NOMO-1 treated with dmso at 0.1 percent for 144 hours (cell line): ENCODE data around the gene TBC1D9.

Experiments
- DNase-seq: peaks from one replicate; lab custom pipeline; 2025; ENCODE audit not compliant: unreplicated experiment; lab: John Stamatoyannopoulos, UW

Gene TBC1D9

DNA sequence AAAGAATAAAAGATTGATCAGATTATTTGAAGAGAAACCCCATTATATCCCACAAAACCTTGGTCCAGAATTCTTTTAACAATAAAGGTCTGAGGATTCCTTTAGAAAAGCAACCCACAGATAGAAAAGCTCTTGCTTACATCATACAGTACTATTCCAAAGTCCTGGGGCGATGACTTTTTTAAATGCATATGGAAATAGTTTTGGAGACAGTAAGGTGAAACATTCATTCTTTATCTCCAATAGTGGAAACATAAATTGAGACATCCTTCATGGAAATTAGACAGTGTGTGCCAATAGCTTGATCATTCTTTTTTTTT lies 101.7 kb downstream of the TBC1D9 start:
- DNase-seq: no peak

DNA sequence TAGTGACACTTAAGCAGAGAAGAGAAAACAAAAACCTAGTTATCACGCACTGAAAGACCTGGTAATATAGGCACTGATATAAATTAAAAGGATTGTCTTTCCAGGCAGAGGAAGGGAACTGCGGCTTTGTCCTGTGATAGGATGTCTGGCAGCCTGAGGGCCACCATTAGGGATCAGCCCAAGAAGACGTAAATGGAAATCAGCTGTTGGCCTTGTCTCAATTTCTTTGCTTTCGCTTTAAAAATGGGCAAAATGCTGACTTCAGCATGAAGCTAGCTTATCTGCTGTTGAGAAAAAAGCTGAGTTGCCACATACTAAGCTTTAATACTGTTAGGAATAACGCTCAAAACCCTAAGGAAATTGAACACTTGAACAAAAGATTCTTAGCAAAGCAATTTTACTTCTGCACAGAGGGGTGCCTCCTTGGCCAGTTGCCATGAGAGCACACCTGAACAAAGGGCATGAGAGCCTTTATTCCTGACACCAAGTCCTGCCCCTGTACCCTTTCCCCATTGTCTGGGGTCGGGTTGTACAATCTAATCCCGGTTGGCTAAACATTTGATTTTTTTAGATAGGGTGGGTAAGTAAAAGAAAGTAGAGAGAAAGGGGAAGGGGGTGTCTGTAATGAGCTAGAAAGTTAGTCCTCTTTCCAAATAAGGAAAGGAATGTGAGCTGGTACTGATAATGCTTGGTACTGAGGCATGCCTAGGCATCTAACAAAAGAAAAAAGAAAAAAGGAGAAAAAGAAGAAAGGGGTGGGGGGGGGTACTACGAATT lies 102.3 kb downstream of the TBC1D9 start:
- DNase-seq: no peak

DNA sequence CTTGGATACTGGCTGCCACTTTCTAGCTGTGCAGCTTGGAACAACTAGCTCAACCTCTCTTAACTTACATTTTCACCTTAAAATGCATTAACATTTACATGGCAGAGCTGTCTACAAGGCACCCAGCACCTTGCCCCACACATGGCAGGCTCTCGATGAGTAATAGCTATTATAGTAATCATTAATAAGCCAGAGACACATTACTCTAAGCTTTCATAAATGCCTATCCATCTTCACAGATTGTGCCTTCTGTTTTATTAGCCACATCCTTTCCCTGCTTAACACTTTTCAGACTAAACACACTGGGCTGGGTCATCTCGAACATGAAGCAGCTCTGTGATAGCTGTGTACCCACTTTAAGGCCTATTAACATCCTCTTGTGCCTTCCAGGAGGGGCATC lies 103.6 kb downstream of the TBC1D9 start:
- no peak for DNase-seq

DNA sequence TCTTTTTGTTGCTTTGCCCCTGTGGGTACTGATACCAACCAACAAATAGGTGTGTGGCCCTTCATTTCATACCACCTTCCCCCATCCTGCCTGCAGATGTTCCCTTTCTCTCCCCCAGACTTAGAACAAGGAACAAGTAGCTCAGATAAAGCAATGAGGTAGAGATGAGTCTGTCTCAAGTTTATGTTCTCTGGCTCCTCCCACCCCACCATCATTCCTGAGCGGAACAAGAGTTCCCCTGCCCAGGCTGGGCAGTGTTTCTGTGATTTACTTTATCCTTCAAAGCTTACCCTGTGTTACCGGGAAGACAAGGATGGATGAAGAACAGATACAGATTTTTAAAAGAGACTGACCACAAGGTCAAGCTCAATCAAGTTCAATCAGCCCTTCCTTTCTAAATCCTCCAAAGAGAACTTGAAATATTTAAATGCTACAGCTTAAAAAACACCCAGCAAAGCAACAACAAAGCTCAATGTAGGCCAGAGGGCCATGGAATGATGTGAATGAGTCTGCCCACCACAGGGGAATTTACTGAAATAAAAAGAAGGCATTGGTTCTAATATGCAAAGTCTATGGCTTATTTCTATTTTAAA lies 107.4 kb downstream of the TBC1D9 start:
- DNase-seq: no peak

DNA sequence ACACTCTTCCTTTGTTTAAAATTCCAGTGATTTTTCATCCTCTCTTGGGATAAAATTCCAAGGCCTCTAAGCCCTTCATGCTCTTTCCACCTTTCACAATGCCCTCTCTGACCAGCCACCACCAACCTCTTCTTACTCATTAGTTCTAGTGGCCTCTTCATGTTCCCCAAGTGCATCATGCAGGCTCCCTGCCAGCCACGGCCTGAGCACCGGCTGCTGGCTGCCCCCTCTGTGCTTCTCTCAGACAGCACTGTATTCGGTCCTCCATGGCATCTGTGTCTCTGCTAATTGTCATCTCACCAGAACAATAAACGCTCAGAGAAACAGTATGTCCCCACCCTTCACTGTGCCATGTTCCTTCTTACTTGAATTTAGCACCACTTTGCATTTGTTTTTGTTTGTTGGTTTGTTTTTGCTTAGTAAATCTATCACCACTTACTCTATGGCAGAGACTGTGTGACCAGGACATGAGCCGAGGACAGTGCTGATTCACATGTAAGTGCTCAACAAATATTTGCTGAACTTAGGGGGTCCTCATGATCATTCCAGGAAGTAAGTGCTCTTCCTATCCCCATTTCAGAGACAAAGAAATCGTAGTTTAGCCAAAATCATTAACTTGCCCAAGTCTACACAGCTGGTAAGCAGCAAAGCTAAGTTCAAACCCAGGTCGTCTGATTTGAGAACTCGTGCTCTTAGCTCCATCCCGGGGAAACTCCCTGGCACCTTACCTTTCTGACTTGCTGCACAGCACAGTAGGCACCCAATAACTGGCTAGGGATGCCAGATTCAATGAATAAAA lies 110.4 kb downstream of the TBC1D9 start:
- DNase-seq: no peak

DNA sequence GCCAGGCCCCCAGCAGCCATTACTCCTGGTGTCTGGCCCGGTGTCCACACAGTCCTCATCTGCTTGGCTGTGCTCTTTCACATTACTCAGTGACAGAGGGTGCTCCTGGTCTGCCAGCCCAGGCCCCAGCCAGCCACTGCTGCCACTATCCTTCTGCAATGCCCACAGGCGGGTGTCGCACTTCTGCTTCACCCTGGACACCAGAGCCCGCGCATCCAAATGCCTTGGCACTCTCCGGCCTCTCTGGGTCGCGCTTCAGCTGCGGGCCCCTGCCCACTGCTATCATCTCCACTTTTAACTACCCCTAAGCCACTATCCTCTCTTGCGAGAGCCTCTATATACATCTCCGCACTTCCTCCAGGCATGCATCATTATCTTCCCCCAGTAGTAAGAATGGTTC lies 111.0 kb downstream of the TBC1D9 start:
- no peak for DNase-seq

DNA sequence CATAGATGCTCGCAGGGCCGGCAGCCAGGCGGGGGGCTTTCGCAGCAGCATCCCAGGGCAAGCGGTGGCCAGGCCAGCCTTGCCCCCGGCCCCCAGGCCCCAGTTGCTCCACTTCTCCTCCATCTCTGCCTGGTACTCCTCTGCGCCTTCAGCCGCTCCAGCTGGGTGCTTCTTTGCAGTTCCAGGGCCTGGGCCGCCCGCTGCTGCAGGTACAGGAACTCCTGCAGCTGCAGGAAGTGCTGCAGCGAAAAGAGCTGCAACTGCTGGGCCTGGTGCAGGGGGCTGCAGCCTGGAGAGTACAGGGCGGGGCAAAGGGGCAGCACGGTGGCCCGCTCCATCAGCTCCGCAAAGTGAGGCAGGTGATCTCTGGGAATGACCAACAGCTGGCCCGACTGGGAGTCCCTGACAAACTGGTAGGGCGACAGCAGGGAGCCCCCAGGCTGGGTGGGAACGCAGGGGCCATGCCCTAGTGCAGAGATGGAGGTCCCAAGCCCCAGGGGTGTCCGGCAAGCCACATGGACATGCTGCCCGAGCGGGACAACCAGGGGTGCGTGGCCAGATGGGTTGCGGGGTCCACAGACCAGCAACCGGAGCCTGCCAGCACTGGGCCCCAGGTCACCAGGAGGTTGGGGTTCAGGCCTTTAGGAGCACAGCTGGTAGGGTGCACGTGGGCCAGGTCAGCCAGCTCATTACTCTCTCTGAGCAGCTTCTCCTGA lies 111.6 kb downstream of the TBC1D9 start:
- DNase-seq: no peak

DNA sequence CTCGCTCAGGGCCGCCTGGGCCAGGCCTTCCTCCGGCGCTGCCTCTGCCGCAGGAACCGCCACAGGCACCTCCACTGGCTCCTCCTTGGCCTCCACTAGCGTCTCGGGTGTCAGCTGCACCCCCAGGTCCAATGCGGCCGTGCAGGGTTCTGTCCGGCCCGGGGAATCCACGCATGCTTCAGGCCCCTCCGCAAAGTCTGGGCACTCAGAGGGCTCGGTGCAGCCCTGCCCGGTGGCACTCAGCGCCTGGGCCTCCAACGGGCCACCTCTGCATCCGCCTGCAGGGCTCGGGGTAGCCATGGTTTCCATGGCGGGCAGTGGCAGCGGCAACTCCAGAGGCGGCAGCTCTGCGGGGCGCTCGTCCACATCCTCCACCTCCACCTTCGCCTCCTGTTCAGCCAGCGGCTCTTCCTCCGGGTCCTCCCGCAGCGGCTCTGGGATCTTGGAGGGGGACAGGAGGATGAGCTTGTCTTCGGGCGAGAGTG lies 112.6 kb downstream of the TBC1D9 start:
- DNase-seq: no peak

DNA sequence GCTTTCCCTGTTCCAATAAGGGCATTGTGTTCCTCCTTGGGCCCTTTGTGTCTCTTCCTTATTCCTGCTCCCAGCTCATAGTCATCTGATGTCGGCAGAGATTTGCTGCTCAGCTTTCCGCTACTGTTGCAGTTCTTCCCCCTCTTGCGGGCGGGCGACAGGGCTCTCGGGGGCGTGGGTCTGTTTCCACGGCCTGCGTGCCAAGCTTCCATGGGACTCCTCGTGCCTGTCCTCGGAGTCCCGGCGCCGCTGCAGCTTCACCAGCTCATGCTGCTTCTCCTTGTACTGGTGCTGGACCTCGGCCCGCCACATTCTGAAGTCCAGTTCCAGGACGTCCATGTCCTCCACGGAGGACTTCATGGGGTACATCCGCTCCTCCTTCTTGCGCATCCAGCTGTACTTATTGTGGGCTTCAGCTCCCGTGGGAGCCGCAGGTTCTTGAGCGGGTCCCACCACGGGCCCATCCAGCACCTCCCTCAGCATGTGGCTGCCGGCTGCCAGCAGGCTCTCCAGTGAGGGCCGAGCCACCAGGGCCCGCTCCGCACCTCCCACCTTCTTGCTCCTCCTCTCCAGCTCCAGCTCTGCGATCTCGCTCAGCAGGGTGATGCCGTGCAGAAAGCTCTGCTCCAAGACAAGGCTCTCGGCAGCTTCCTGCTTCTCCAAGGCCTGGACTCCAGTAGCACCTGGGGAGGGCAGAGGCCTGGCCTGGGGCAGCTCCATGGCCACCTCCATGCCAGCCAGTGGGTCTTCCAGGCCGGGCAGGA lies 113.3 kb downstream of the TBC1D9 start:
- DNase-seq: no peak

DNA sequence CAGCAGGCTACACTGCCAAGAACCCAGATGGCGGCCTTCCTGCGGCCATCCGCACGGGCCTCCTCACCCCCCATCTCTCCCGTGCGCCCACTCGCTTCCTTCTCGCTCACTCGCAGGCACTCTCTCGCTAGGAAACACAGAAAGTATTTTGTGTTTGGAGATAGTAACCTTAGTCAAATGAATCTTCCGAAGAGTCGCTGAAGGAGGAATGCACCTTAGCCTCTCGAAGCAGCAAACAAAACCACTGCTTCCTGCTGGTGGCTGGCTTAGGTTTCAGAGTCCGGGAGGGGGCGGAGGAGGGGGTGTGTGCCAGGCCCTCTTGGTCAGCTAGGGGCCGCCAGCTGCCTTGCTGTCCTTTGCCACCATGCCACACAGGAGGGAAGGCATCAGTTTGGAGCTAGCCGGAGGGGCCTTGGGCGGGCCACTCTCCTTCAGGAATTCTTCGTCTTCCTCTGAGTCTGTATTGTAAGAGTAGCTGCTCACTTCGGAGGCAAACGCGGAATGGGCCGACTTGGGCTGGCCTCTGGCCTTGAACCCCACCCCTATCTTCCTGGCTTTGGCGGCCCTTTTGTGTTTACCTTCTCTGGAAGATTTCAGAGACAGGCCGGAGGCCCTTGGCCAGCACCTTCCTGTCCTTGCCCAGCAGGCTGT lies 114.3 kb downstream of the TBC1D9 start:
- no peak for DNase-seq

DNA sequence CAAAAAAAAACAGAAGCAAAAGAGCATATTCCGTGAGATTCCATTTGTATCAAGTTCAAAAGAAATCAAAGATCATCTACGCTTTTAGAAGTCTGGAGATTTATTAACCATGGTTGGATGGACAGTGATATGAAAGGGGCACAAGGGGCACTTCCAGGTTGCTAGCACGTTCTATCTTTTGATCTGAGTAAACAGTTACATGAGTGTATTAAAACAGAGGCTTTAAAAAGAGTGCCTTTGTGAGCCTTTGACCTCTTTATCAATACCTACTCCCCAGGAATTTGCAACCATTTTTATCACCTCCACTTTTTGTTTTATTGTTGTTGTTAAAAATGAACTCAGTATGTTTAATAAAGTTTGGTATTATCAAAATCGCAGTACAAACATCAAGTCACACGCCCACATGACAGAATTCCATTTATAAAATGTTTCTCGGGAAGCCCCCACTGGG lies 115.1 kb downstream of the TBC1D9 start:
- DNase-seq: no peak

DNA sequence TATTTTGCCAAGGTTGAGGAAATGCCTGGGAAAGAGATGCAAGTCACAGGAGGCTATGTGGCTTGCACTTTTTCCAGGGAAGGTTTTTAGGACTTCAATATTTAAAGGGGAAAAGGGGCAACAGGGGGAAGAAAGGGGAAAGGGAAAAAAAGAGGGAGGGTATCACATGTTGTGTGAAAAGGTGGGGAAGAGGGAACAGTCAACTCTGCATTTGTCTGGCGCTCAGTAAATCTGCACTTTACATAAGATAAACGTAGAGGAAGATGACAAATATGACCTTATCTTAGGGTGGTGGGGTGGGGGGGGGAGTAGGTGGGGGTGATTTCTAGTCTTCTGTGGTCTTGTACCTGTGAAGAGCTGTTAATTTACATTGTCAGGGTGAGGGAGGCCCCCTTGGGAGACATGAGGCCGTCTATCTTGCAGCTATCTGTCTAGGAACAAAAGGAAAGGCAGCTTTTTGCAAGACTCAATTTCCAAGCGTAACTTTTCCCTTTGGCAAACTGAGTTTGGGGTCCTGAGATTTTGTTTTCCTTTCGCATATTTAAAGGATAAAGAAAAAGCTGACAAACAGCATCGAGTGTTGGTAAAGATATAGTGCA lies 115.9 kb downstream of the TBC1D9 start:
- DNase-seq: no peak

DNA sequence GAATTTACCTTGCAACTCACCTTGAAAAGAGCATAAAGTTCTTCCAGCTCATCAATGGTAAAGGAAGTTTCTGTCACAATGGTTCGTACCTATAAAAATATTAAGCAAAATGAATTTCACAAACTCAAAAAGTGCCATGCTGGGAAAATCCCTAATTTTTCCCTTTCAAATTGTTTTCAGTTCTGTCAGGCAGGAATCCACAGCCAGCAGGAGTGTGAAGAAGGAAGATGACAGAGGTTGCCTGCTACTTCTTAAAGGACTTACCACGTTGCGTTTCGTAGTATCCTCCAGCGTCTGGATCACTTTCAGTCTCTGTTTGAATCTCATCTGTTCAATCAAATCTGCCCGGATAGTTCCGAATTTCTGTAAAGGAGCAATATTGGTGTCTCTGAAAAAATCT lies 117.1 kb downstream of the TBC1D9 start:
- DNase-seq: no peak

DNA sequence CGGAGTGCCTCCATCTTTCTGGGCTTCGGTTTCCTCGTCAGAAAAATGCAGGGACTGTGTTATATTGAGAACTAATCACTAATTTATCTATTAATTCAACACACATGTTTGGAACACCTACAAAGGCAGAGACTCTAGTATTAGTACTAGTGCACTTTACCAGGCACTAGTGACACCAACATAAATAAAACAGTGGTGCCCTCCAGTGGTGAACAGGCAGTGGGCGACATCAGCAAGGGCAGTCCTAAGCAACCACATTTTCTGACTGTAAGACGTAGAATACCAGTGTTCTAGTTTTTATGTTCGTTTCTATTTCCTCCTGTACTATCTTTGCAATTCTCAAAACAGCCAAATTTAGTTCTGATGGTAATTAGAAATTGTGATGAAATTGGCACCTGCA lies 118.3 kb downstream of the TBC1D9 start:
- DNase-seq: peak; percentile 10

DNA sequence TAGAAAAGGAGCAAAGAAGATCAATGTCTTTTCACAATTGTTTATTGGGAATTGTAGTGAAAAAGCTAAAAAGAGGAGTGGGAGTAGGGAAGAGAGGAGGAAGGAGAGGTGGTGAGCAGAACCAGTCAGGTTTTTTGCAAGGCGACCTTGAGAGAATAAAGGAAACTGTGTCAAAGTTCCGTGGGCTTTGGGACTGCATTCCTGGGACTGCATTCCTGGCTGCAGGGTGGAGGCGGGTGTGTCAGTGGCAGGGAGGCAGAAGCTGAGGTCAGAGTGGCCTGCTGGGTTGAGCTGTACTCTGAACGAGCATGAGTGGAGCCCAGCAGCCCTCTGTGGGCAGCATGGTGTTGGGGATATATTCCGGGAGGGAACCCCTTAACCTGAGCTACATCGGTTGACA lies 120.6 kb downstream of the TBC1D9 start:
- DNase-seq: no peak

DNA sequence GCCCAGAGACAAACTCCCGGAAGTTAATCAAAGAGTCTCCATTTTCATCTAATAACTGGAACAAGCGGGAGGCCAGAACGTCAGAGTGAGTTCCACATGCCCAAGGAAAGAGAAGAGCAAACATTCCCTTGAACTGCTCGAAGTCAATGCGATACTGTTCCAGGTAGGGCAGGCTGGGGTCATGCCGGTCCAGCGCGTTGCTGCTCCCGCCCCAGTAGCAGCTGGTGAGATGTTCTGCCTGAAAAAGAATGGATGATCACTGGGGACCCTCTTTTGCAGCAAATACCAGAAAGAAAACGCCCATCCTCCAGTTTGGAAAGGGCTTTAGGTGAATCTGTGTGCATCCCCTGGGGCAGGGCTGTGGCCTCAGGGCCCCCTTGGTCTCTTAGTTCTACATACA lies 122.2 kb downstream of the TBC1D9 start:
- no peak for DNase-seq

DNA sequence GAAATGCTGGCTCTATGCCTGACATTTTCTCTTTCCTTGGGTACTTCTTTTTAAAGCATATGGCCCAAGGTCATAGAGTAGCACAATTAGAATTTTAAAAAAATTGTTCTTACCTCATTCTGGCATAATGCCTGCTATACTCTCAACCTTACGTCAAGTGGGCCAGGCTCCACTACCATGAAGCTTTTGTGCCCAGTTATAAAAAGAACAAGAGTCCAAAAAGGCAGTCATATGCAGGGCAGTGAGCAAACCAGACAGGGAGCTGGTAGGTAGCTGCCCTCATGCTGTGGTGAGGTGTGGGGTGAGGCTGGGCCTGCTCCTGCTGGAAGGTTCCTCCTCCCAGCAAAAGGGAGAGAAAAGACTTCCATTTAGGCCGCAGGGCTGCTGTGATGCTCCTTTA lies 123.1 kb downstream of the TBC1D9 start:
- DNase-seq: no peak

DNA sequence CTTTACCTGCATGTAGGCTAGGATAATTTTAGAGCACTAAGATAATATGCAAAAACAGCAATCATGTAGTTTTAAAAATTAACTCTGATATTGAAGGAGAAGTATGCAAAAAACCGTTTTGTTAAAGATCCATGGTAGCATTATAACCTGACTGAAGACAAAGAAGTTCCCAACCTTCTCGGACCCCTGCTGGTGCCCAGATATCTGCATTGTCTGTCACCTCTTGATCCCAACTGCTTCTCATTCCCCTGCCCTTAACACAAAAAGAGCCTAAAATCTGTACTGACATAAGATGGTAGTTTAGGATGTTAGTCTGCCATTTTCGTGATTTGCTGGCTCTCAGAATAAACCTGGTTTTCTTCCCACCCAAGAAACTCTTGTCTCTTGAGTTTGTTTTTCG lies 125.9 kb downstream of the TBC1D9 start:
- no peak for DNase-seq

DNA sequence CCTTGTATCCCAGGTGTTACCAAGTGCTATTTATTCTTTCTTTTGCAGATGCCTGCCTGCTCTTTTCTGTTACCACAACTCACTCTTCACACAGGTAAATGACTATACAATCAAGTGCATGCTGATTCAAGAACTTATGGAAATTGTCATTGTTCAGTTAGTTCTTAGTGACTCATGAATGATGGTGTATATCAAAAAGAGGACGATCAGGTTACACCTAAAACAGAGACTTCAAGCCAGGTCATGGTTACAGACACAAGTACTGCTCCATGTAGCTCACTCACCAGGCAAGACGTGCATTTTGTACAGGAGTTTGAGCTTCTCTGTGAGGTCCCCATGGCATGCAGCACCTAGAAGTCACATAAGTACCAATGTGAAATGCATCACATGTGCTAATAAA lies 128.2 kb downstream of the TBC1D9 start:
- no peak for DNase-seq
